NCI-H1694 (cell line): ENCODE results near the gene PNKD.
A peak's percentile ranks its signal among the peaks of the same experiment; 100 is the strongest.

Source experiments
- DNase-seq: peaks from one replicate; lab custom pipeline; 2025; lab: John Stamatoyannopoulos, UW

PNKD gene

GRCh38 chr2:218269900-218270720, at the start of gene PNKD, which contains the start of gene AAMP:
Gene PNKD (plus strand): TSS chr2:218270519. CDS start chr2:218270536, 17 bp downstream.
Gene AAMP (minus strand): TSS chr2:218270137. CDS start chr2:218270086, 51 bp downstream.
- DNase-seq, result peak; percentile 99

- no peak for DNase-seq
These were observed 49.3 kb upstream of the PNKD start for GRCh38 chr2:218221000-218221399.

GRCh38 chr2:218223046-218223445, 47.3 kb upstream of the PNKD start:
- DNase-seq, result no peak

- DNase-seq, result no peak
These were observed 46.1 kb upstream of the PNKD start for GRCh38 chr2:218224186-218224585.

GRCh38 chr2:218226903-218227302, 43.4 kb upstream of the PNKD start:
- DNase-seq, result no peak

GRCh38 chr2:218228366-218229090, 41.8 kb upstream of the PNKD start:
- no peak for DNase-seq

GRCh38 chr2:218229239-218229638, 41.1 kb upstream of the PNKD start:
- no peak for DNase-seq

GRCh38 chr2:218229851-218230250, 40.5 kb upstream of the PNKD start:
- DNase-seq, result no peak

- DNase-seq, result no peak
These were observed 39.4 kb upstream of the PNKD start for GRCh38 chr2:218230882-218231281.

- DNase-seq, result no peak
These were observed 36.8 kb upstream of the PNKD start for GRCh38 chr2:218233543-218233942.

- no peak for DNase-seq
These were observed 35.8 kb upstream of the PNKD start for GRCh38 chr2:218234521-218234920.

GRCh38 chr2:218235017-218235416, 35.3 kb upstream of the PNKD start:
- DNase-seq, result no peak

GRCh38 chr2:218236829-218237228, 33.5 kb upstream of the PNKD start:
- DNase-seq, result no peak

GRCh38 chr2:218238887-218239286, 31.4 kb upstream of the PNKD start:
- no peak for DNase-seq

GRCh38 chr2:218244204-218244603, 26.1 kb upstream of the PNKD start:
- DNase-seq, result no peak

GRCh38 chr2:218244665-218245064, 25.7 kb upstream of the PNKD start:
- no peak for DNase-seq

GRCh38 chr2:218245214-218245613, 25.1 kb upstream of the PNKD start:
- DNase-seq, result no peak

GRCh38 chr2:218249691-218250090, 20.6 kb upstream of the PNKD start:
- no peak for DNase-seq

- no peak for DNase-seq
These were observed 17.6 kb upstream of the PNKD start for GRCh38 chr2:218252509-218253231.

GRCh38 chr2:218253232-218253625, 17.1 kb upstream of the PNKD start:
- DNase-seq, result no peak

GRCh38 chr2:218255446-218255845, 14.9 kb upstream of the PNKD start:
- no peak for DNase-seq

- no peak for DNase-seq
These were observed 13.5 kb upstream of the PNKD start for GRCh38 chr2:218256612-218257350.
